Measurements from ENCODE around the gene DOP1A.

DOP1A gene, protein sequence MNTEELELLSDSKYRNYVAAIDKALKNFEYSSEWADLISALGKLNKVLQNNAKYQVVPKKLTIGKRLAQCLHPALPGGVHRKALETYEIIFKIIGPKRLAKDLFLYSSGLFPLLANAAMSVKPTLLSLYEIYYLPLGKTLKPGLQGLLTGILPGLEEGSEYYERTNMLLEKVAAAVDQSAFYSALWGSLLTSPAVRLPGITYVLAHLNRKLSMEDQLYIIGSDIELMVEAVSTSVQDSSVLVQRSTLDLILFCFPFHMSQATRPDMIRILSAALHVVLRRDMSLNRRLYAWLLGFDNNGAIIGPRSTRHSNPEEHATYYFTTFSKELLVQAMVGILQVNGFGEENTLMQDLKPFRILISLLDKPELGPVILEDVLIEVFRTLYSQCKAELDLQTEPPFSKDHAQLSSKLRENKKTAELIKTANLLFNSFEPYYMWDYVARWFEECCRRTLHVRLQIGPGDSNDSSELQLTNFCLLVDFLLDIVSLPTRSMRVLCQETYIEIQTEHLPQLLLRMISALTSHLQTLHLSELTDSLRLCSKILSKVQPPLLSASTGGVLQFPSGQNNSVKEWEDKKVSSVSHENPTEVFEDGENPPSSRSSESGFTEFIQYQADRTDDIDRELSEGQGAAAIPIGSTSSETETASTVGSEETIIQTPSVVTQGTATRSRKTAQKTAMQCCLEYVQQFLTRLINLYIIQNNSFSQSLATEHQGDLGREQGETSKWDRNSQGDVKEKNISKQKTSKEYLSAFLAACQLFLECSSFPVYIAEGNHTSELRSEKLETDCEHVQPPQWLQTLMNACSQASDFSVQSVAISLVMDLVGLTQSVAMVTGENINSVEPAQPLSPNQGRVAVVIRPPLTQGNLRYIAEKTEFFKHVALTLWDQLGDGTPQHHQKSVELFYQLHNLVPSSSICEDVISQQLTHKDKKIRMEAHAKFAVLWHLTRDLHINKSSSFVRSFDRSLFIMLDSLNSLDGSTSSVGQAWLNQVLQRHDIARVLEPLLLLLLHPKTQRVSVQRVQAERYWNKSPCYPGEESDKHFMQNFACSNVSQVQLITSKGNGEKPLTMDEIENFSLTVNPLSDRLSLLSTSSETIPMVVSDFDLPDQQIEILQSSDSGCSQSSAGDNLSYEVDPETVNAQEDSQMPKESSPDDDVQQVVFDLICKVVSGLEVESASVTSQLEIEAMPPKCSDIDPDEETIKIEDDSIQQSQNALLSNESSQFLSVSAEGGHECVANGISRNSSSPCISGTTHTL (N-terminal part only)

DNA sequence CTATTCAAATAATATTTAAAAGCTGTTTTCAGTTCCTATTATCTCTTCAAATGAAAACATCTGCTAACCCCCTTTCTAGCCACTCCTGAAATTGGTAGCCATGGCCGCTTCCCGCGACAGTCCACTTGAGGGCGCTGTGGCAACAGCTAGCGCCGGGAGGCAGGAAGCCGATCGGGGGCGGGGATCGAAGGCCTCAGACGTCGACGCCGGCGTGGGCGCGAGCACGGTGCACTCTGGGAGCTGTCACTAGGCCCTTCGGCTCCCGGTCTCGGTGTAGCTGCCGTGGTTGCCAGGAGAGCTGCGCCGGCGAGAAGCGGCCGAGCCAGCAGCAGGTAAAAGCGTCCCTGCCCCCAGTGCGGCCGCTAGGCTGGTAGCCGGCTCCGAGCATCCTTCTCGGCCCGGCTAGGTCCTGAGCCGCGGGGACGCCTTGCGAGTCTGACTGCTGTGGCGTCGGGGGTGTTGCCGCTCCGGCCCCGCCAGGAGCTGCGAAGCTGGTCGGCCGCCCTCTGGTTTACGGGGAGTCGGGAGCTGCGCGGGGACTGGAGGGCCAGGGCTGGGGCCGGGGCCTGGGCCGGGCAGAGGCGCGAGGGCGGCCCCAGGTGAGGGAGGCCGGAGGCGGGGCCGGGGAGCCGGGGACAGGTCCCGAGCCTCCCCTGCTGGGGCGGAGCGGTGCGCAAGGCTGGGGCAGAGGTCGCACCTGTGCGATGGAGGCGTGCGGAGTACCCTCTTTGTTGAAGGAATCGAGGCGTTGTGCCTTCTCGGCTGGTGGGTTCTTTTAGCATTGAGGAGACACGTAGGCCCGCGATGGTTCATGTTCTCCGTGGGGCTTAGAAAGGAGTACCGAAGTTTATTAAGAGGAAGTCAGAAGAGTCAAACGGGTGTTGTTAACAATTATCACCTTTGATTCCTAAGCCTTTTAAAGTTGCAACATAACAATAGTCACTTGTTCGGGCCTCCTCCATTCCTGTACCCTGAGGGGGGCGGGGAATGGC is at the start of gene DOP1A:
Gene DOP1A, plus strand, starts transcription at position 224 of the 992 bp plus-strand sequence. CDS start 29,307 bp downstream, outside the sequence.
- DNase-seq: peak; percentile 99

GRCh38 chr6:83019741-83020140 is 47.7 kb upstream of the DOP1A start:
- DNase-seq: no peak

DNA sequence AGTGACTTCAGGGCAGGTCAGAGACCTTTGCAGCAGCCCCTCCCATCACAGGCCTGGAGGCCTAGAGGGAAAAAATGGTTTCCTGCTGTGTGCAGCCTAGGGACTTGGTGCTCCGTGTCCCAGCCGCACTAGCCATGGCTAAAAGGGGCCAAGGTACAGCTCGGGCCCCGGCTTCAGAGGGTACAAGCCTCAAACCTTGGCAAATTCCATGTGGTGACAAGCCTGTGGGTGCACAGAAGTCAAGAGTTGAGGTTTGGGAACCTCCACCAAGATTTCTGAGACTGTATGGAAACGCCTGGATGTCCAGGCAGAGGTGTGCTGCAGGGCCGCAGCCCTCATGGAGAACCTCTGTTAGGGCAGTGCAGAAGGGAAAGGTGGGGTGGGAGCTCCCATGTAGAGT is 35.8 kb upstream of the DOP1A start:
- DNase-seq: no peak

DNA sequence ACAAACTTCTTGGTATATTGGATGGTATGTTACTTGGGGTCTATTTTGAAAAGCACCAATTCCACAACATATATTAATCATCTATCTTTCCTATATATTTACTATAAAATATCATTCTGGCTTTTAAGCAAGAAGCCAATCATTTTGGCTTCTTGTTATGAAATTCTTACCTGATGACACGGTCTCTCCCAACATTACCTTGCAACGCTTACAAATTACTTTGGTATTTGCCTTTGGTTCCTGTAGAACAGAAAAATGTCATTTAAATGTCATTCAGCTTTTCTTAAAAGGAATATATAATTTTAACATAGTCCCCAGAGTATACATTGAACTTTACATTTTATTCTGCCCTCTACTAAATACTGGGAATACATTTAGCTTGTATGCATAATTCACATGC is 29.2 kb upstream of the DOP1A start:
- DNase-seq: no peak

GRCh38 chr6:83042467-83043053 is 24.9 kb upstream of the DOP1A start:
- no peak for DNase-seq

DNA sequence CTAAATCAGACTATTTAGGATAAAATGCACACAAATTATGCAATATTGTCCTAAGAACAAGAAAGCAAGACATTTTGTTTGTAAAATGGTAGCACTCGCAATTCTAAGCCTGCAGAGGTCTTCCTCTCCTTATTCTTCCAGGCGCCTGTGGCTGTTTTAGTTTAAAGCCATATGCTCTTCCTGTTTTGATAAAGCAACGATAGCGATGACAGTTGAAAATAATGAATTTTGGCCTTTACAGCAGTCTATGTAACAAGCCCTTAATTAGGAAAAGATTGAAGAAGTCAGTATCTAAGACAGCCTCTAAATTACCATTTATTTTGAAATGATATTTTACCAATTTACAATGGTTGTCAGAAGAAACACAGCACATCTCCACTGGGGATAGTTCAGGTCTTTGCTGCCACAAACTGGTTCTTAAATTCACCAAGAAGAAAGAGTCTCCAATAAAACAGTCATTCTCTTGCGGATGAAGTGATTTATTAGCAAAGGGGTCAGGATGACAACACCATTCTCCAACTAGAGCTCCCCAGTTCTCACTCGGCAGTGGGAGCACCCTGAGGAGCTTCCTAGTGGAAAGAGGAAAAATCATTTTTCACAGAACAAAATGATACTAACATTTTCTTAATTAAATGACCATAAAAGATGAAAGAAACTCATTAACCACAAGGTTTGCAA is 23.2 kb upstream of the DOP1A start:
- no peak for DNase-seq

GRCh38 chr6:83047065-83047754 is 20.3 kb upstream of the DOP1A start:
- DNase-seq: no peak

- no peak for DNase-seq
Observed at GRCh38 chr6:83051377-83052172, 15.9 kb upstream of the DOP1A start.

- DNase-seq: no peak
Observed at GRCh38 chr6:83053678-83054077, 13.8 kb upstream of the DOP1A start.

DNA sequence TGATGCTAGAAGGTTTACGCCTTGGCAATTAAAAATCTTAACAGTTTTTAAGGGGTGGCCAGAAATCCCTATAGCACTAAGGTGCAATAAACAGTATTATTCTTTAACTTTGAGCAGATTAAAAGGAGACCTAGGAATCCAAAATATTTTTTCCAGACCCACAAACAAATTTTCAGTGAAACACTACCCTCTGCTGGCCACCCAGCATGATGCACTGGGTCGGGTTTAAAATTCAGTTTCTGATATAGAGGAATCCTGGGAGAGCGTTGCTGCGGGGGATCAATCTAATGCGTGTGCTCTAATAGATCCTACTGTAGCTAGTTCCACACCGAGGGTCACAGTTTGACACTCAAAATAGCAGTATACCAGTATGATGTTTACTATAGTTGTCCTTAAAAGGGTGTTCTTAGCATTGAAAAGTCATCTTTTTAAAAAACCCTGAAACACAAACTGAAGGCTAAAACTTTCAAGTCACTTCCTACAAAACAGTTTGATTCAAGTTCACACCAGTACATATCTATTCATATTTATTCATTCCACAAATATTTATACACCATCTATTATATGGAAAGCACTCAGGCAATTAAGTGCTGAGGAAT is 12.0 kb upstream of the DOP1A start:
- peak; percentile 13 for DNase-seq

DNA sequence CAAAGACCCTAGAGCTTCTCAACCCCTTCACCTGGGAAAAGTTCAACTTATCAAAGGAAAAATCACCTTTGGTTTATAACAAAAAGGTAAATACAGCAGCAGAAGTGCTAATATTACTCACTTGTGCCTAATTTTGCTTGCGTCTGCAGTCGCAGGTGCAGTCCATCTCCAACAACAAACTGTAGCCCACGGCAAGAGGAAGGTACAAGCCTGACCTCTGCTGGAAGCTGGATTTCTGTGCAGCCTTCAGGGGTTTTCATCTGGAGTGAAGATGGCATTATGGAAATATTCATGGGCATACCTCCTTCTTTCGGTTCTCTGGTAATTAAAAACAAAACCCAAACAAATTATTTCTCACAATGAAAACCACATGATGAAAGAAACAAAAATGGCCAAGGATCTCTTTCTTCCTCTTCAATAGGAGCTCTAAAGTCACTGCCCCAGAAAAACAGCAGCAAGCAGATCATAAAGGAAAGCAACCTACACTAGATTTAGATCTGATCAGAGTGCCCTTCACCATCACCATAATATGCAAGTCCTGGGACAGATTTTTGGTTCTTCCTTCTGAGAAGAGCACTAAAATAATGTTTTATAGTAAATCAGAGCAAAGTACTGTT is 9.7 kb upstream of the DOP1A start:
- no peak for DNase-seq

DNA sequence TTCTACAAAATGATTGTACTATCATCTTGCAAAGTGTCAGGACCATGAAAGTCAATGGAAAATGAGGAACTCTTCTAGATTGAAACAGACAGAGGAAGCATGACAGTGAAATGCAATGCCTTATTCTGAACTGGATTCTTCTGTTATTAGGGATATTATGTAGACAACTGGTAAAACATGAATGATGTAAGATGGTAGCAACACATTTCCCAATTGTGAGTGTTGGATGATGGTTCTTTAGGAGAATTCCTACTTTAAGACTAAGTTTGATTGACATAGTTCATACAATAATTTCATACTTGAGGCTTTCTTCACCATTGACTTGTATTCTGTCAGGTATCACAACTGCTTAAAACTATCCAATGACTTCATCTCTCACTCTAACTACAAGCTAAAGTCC is 6.3 kb upstream of the DOP1A start:
- no peak for DNase-seq

DNA sequence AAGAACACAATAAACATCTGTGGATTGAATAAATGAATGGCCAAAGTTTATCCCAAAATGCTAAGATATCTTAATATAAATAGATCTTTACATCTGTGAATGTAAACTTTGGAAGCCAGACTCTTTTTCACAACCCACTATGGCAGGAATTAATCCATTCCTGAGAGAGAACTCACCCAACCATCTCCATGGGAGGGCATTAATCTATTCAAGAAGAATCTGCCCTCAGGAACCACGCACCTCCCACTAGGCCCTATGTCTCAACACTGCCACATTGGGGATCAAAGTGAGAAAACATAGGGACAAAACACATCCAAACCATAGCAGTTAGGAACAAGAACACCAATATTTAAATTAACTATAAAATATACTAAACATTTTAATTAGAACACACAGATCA is 5.2 kb upstream of the DOP1A start:
- DNase-seq: no peak

- DNase-seq: peak; percentile 96
Observed at GRCh38 chr6:83065511-83066192, 1.8 kb upstream of the DOP1A start, which contains the start of gene UBE3D. TSS of gene UBE3D (minus strand) at chr6:83065841. CDS start at chr6:83065718, 123 bp downstream.

DNA sequence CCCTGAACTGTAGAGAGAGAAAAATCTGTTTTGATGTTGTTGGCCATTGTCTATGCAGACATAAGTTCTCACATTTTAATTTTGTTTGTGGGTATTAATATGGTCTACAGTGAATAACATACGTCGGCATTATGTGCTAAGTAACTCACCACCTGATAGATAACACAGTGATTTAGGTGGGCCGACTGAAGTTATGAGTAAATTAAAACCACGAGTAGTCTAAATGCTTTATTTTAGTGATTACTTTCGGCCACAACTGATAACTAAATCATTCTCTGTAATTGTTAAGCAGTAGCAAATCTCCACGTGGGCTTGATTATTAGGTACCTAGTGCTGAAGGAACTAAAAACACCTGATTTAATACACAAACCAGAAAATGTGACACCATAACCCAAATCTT is 1.1 kb downstream of the DOP1A start:
- no peak for DNase-seq

DNA sequence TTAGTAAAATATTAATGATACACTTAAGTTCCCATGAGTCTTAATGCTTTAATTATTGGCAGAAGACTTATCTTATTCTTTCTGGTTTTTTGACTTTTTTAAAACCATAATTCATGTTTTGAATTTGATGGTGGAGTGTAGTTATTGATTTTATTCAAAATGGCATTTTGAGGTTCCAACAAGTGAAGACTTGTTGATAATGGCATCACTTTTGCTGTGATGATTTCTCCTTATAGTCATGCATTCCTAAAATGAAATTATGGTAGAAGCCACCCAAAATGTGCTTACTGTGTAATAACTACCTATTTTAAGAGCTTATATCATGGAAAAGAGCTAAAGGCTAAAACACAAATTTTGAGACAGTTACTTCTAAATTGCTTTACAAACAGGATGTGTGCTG is 2.2 kb downstream of the DOP1A start:
- no peak for DNase-seq

DNA sequence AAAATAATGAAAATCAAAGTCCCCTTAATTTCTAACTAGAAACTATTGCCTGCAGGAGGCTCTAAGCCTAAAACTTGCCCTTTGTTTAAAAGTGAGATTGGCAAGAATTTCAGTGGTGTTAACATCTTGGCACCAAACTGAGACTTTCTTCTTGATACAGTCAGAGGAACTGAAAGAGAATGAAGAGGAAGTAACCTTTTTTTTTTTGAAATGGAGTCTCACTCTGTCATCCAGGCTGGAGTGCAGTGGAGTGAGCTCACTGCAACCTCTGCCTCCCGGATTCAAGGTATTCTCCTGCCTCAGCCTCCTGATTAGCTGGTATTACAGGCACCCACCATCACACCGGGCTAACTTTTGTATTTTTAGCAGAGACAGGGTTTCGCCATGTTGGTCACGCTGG is 3.6 kb downstream of the DOP1A start:
- DNase-seq: no peak

DNA sequence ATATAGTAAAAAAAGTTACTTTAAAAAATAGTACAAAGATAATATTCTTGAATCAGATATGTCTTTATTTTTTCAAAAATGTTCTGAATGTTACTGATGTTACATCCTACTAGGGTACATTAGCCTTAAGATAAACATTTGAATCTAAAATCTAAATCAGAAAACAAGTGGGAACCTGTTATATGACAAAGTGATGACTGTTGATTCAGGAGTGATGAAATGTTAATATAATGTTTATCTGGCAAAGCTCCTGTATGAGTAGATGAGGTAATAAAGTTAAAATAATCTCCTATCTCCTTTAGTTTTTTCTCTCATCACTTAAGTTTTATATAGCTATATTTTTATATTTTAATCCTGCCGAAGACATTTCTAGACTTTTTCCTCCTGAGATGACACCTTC is 4.2 kb downstream of the DOP1A start:
- no peak for DNase-seq

Measured in stimulated activated CD4-positive, alpha-beta T cell treated with anti-CD3 and anti-CD28 coated beads, Interleukin-12 subunit alpha, Interleukin-12 subunit beta, amount 100 ng/mL, for 4 hours (primary cell).